ENCODE data around the gene ANKMY2. TPM values are rescaled to one million over a fixed set of nuclear protein-coding genes. Genes with fewer than 3 reads are reported as not detected.

Gene ANKMY2
- total and polyA plus RNA-seq, 2 donors from 2014 or later = 19.3 to 21.9 TPM

- DNase-seq = peak in 1 of 5 donors; percentile 15
- H3K4me3 ChIP-seq (ENCODE audit: low read length in 3 of 3) = no peak overlapping the region
- H3K4me1 ChIP-seq (ENCODE audit: control insufficient read depth in 2 of 3, insufficient read depth in 2 of 3, low read depth in 1 of 3, low read length in 3 of 3) = no peaks in the 10 kb centered on the region
- no peak for TF ChIP-seq CTCF (IDR thresholded peaks at IDR 0.05; ENCODE audit: borderline replicate concordance, extremely low read depth, insufficient read depth)
- no peak overlapping the region for H3K9ac ChIP-seq (ENCODE audit: low read length in 3 of 3)
- H3K27ac ChIP-seq (ENCODE audit: low read depth in 2 of 2, low read length in 2 of 2) = no peak overlapping the region
- intact Hi-C loops (cut with DNase I) = no loop called here
- H3K27me3 ChIP-seq (ENCODE audit: control insufficient read depth, insufficient read depth, low read length) = no peaks in the 10 kb centered on the region
- FAIRE-seq = no peak
- no peaks in the 10 kb centered on the region for H3K9me3 ChIP-seq (ENCODE audit: control insufficient read depth in 2 of 3, insufficient read depth in 1 of 3, low read length in 3 of 3)
- H3K36me3 ChIP-seq (ENCODE audit: control insufficient read depth in 2 of 3, insufficient read depth in 3 of 3, low read length in 3 of 3) = no peaks in the 10 kb centered on the region
Measured at GRCh38 chr7:16561943-16562342, 83.6 kb downstream of the ANKMY2 start.

GRCh38 chr7:16559497-16560179, 85.9 kb downstream of the ANKMY2 start:
- H3K4me1 ChIP-seq (ENCODE audit: control insufficient read depth in 2 of 3, insufficient read depth in 2 of 3, low read depth in 1 of 3, low read length in 3 of 3) = no peaks in the 10 kb centered on the region
- H3K27ac ChIP-seq (ENCODE audit: low read depth in 2 of 2, low read length in 2 of 2) = no peak overlapping the region
- H3K9ac ChIP-seq (ENCODE audit: low read length in 3 of 3) = no peak overlapping the region
- no peak overlapping the region for H3K4me3 ChIP-seq (ENCODE audit: low read length in 3 of 3)
- no peaks in the 10 kb centered on the region for H3K9me3 ChIP-seq (ENCODE audit: control insufficient read depth in 2 of 3, insufficient read depth in 1 of 3, low read length in 3 of 3)
- FAIRE-seq (no peak), DNase-seq (no peak)
- intact Hi-C loops (cut with DNase I) = no loop called here
- H3K36me3 ChIP-seq (ENCODE audit: control insufficient read depth in 2 of 3, insufficient read depth in 3 of 3, low read length in 3 of 3) = no peaks in the 10 kb centered on the region
- no peaks in the 10 kb centered on the region for H3K27me3 ChIP-seq (ENCODE audit: control insufficient read depth, insufficient read depth, low read length)
- TF ChIP-seq CTCF (IDR thresholded peaks at IDR 0.05; ENCODE audit: borderline replicate concordance, extremely low read depth, insufficient read depth) = no peak

DNA sequence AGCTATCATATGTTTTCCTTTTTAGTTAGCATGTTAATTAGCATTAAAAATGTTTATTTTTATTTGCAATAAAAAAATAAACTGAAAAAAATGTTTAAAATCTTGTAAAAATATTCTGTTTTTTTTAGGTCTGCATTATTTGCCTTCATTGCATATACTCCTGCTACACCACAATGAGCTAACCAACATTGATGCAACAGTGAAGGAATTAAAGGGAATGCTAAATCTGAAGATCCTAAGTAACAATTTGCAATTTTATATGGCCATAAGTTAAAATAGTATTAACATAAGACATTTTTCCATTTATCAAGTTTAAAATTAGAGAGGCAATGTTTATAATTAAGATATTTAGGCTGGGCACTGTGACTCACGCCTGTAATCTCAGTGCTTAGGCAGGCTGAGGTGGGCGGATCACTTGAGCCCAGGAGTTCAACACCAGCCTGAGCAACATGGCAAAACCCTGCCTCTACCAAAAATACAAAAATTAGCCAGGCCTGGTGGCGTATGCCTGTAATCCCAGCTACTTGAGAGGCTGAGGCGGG, 86.7 kb downstream of the ANKMY2 start:
- H3K4me3 ChIP-seq (ENCODE audit: low read length in 3 of 3) = no peak overlapping the region
- H3K27ac ChIP-seq (ENCODE audit: low read depth in 2 of 2, low read length in 2 of 2) = no peak overlapping the region
- H3K27me3 ChIP-seq (ENCODE audit: control insufficient read depth, insufficient read depth, low read length) = no peaks in the 10 kb centered on the region
- no peak overlapping the region for H3K9ac ChIP-seq (ENCODE audit: low read length in 3 of 3)
- TF ChIP-seq CTCF (IDR thresholded peaks at IDR 0.05; ENCODE audit: borderline replicate concordance, extremely low read depth, insufficient read depth) = no peak
- FAIRE-seq = peak; percentile 51
- intact Hi-C loops (cut with DNase I) = no loop called here
- no peaks in the 10 kb centered on the region for H3K36me3 ChIP-seq (ENCODE audit: control insufficient read depth in 2 of 3, insufficient read depth in 3 of 3, low read length in 3 of 3)
- no peaks in the 10 kb centered on the region for H3K4me1 ChIP-seq (ENCODE audit: control insufficient read depth in 2 of 3, insufficient read depth in 2 of 3, low read depth in 1 of 3, low read length in 3 of 3)
- H3K9me3 ChIP-seq (ENCODE audit: control insufficient read depth in 2 of 3, insufficient read depth in 1 of 3, low read length in 3 of 3) = no peaks in the 10 kb centered on the region
- no peak for DNase-seq
